HG03108 (cell line): ENCODE measurements around the gene BRAF.
A peak's percentile ranks its signal among the peaks of the same experiment; 100 is the strongest.
"Not testable (repeated sequence)": the region's sequence is repeated elsewhere in the genome, so short reads cannot be mapped to it uniquely, and the experiment has no call there.

Source experiments
- ATAC-seq: cut with Tn5 transposase; IDR thresholded peaks from one replicate; pipeline ENCODE4 v1.9.1; 2021; ENCODE audit warnings: moderate library complexity; ENCODE audit not compliant: unreplicated experiment

The BRAF gene

DNA sequence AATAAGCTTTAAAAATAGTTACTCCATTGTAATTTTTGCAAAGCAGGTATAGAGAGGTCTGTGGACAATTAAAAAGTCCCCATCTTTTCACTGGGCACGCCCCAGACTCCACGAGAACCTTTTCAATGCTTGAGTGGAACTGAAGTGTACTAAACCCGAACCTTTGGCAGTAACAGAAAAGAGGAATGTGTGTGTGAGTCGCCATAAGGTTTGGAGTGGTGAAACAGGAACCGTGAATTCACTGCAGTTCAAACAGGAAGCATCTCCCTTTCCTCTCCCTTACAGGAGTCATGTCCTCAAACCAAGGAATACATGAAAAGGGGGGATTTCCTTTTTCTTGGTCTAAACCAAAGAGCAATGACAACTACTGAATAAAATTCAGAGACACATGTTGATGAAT is 205.0 kb downstream of the BRAF start:
- ATAC-seq = no peak

DNA sequence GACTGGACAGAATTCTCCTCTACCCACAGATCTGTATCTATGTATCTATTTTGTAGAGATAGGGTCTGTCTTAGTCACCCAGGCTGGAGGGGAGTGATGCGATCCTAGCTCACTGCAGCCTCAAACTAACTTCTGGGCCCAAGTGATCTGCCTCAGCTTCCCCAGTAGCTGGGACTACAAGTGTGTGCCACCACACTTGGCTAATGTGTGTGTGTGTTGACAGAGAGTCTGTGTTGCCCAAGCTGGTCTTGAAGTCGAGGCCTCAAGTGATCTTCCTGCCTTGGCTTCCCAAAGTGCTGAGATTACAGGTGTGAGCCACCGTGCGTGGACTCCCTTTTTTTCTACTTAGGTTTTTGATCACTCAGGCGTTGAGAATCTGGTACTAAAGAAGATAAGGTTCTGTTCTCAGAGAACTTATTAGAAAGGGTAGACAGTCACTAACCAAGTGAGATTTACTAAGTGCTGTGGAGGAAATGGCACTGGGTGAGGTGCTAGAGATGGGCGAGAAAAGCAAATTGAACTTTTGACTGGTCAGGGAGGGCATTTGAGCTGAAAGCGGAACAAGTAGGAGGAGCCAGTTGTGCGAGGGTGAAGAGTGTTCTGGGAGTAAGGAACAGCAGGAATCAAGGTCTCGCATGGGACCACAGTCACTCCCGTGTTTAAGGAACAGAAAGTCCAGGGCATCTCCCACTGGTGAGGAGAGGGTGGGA is 210.2 kb downstream of the BRAF start:
- ATAC-seq = no peak

DNA sequence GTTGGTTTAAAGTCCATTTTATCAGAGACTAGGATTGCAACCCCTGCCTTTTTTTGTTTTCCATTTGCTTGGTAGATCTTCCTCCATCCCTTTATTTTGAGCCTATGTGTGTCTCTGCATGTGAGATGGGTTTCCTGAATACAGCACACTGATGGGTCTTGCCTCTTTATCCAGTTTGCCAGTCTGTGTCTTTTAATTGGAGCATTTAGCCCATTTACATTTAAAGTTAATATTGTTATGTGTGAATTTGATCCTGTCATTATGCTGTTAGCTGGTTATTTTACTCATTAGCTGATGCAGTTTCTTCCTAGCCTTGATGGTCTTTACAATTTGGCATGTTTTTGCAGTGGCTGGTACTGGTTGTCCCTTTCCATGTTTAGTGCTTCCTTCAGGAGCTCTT is 212.3 kb downstream of the BRAF start:
- ATAC-seq = not testable (repeated sequence)

DNA sequence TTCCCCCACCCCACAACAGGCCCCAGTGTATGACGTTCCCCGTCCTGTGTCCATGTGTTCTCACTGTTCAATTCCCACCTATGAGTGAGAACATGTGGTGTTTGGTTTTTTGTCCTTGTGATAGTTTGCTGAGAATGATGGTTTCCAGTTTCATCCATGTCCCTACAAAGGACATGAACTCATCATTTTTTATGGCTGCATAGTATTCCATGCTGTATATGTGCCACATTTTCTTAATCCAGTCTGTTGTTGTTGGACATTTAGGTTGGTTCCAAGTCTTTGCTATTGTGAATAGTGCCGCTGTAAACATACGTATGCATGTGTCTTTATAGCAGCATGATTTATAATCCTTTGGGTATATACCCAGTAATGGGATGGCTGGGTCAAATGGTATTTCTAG is 216.0 kb downstream of the BRAF start:
- not testable (repeated sequence) for ATAC-seq

DNA sequence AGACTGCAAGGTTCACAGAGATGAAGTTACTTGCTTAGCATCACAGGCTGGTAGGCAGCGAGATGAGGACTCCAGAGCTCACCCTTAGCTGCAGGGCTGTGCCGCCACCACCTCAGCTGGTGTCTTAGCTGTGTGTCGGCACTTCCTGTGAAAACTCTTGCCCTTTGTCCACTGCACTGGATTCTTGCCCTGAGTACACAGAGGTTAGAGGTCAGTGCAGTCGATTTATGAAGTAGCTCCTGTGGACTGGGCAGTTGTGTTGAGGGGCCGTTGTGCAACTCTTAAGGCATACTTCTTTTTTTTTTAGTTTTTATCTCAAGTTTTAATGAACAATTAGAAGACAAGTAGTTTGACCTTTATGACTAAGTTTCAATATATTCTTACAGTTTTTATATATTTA is 217.6 kb downstream of the BRAF start:
- no peak for ATAC-seq

DNA sequence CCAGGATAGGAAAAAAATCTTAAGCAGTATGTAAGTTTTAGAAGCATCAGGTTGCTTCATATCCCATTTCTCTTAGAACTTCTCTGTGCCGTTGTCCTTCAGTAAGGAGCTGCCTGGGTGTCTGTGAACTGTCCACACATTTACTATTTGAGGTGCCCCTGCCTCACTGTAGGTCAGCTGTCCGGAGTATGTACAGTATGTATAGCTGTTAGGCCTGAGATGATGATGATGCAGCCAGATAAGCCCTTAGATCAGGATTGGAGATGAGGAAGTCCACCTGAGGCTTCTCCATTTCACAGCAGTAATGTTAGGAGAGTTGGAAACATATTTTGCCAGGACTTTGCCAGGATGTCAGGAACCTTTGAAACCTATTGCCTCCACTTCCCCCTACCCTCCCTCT is 220.5 kb downstream of the BRAF start:
- ATAC-seq = no peak

DNA sequence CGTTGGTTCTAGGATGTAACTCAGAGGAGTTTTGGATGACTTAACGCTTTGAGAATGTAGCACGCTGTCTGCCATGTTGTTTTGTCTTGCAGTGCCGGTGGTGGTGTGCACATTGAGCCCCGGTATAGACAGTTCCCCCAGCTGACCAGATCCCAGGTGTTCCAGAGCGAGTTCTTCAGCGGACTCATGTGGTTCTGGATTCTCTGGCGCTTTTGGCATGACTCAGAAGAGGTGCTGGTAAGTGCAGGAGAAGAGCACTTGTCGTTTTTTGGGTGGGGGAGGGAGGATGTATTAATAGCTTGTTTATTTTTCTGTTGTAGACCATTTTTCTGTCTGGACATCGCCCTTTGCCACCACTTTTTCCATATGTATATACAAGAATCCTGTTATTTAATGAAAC is 222.0 kb downstream of the BRAF start:
- ATAC-seq = no peak

DNA sequence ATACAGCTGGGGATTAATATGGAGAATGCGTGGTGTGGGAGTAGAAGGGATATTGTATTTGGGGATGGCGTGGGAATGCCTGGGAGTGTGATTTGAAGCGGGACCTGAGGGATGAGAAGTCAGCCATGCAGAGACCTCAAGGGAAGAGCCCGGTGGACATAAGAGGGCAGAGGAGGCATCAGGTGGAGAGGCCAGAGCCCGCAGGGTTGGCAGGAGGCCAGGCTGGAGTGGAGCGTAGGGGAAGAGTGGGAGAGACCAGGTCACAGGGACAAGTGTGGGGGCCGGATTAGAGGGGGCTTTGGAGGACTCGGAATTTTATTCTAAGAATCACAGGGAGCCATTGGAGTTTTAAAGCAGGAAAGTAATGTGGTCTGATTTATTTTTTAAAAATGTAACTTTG is 226.3 kb downstream of the BRAF start:
- ATAC-seq = no peak

DNA sequence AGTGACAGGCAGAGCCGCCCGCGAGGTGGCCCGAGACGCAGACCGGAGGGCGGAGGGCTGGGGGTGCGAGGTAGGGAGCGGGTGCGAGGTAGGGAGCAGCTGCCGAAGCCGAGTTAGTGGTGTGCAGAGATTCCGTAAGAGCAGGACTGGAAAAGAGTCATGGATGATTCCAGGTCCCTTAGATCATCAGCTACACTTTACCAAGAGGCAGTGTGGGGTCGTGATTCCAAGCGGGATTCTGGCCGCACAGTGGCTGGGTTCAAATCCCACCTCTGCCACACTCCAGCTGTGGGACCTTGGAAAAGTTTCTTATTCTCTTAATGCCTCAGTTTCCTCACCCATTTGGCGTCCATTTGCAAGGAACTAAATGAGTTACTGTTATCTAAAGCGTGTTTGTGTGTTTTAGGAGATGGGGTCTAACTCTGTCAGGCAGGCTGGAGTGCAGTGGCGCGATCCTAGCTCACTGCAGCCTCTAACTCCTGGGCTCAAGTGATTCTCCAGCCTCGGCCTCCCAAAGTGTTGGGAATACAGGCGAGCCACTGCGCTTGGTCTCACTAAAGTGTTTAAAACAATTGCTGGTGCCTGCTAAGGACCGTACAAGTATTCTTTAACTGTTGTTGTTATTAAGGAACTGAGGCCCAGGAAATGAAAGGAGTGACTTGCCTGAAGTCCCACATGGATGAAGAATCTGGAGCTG is 227.1 kb downstream of the BRAF start:
- ATAC-seq = no peak

DNA sequence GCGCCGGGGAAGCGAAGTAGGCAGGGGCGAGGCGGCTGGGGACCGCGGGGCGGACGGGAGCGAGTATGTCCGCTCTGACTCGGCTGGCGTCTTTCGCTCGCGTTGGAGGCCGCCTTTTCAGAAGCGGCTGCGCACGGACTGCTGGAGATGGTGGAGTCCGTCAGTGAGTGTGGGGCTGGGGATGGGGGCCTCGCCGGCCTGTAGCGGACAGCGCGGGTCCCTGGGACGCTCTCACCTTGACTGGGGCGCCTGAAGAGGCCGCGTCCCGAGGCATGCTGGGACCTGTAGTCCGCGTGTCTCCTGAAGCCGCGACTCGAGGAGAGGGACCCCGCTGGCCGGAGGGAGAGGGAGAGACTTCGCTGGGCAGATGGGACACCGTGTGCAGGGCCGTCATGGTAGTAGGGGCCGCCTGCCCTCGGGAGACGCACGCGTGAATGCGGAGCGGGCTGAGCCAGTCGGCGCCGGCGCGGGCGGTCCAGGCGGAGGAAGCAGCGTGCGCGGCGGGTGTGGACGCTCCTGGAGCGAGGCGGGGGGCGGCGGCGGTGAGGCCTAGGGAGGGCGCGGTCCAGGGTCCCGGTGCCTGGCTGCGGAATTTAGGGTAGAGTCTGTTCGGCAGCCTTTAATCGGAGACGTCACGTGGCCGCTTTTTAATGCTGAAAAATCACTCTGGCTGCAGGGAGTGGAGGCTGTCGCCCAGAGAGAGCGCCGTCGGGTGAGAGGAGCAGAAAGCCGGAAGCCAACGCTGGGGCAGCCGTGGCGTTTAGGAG is 227.9 kb downstream of the BRAF start, which contains the start of gene NDUFB2:
Gene NDUFB2, plus strand, starts transcription at position 29 of the 767 bp plus-strand sequence. Its CDS starts 37 bp downstream, at position 66.
- peak; percentile 84 for ATAC-seq

DNA sequence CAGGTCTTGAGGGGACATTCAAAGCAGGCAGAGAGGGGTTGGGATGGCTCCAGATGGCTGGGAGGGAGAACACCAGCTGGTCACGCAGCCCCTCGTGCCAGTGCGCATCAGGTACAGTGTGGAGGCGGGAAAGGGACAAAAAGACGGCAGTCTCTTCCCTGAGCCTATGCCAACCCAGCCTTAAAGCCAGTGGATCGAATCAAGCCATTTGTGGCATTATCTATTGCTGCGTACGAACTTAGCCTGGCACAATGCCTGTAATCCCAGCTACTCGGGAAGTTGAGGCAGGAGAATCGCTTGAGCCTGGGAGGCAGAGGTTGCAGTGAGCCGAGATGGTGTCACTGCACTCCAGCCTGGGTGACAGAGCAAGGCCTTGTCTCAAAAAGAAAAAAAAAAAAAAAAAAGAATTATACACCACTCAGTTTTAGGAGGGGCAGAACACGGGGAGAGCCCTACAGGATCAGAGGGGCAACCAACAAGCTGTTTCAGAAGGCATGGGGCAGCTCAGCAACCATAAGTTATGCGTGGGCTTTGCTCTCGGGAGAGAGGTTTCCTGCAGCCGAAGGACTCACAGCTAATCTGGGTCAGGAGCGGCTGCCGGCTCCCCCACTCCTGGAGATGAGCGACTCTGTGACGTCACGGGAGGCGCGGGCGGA is 228.6 kb downstream of the BRAF start:
- ATAC-seq = peak; percentile 86

DNA sequence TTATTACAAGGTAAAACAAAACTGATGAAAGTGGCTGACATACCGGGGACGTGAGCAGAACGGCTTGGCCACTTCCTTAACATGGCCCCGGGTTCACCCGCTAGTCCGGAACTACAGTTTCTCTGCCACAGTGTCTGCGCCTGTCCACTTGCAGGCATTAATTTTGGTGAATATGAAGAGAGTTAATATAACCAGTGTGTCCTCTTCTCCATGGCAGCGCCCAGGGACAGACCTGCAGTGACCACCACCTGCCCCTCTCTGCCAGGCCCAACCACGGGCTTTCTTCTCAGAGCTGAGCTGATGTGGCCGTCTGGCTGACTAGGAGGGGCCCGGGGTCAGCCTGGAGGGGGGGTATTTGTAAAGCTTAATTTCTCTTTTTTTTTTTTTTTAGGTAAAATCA is 229.3 kb downstream of the BRAF start:
- ATAC-seq = no peak

DNA sequence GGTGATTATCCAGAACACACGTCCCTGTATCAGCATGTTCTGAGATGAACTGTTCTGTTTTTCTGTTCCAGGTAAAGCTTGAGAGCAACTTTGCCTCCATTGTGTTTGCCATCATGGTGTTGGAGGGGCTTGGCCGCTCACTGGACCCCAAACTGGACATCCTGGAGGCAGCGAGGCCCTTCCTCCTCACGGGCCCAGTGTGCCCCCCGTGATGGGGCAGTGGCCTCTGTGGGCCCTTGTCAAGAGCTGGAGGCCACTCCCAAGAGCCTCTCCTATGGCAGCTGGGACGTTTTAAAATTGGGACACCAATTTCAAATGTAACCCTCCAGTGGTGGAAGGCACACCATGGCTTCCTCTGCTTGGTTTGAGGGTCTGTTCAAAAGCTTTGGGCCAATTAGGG is 230.1 kb downstream of the BRAF start:
- ATAC-seq = no peak

DNA sequence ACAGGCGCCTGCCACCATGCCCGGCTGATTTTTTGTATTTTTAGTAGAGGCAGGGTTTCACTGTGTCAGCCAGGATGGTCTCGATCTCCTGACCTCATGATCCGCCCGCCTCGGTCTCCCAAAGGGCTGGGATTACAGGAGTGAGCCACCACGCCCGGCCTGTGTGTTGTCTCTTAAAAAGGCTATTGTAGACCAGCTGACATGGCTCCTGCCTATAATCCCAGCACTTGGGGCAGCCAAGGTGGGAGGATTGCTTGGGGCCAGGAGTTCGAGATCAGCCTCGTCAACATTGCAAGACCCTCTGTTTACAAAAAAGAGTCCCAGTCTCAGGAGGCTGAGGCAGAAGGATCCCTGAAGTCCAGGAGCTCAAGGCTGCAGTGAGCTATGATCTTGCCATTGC is 230.9 kb downstream of the BRAF start:
- not testable (repeated sequence) for ATAC-seq

DNA sequence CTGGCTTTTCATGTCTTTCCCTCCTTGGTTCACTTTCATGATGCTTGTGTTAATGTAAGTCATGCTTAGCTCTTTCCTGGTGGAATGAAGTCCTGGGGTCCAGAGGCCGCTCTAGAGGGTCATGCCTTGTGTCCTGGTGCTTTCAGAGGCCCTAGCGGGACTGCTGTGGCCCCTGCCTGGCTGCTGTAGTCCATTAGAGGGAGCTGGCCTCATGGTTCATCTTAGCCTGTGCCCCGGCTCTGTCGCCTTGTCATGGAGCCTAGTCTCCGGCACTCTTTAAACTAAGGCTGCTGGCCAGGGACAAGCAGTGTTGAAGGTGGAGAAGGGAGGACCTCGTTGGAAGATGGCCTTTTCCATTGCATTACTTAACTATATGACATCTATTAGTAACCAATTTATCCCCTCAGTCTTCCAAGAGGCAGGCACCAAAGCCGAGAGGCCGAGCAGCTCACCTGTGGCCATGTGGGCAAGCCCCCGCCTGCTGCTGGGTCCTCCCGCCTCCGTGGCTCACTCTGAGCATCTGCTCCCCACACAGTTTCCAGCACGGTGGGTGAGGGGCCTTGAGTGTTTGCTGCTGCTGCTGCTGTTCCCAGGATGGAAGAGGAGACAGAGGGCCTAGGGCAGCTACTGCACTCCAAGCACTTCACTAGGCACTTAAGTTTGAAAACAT is 233.2 kb downstream of the BRAF start:
- ATAC-seq = no peak

DNA sequence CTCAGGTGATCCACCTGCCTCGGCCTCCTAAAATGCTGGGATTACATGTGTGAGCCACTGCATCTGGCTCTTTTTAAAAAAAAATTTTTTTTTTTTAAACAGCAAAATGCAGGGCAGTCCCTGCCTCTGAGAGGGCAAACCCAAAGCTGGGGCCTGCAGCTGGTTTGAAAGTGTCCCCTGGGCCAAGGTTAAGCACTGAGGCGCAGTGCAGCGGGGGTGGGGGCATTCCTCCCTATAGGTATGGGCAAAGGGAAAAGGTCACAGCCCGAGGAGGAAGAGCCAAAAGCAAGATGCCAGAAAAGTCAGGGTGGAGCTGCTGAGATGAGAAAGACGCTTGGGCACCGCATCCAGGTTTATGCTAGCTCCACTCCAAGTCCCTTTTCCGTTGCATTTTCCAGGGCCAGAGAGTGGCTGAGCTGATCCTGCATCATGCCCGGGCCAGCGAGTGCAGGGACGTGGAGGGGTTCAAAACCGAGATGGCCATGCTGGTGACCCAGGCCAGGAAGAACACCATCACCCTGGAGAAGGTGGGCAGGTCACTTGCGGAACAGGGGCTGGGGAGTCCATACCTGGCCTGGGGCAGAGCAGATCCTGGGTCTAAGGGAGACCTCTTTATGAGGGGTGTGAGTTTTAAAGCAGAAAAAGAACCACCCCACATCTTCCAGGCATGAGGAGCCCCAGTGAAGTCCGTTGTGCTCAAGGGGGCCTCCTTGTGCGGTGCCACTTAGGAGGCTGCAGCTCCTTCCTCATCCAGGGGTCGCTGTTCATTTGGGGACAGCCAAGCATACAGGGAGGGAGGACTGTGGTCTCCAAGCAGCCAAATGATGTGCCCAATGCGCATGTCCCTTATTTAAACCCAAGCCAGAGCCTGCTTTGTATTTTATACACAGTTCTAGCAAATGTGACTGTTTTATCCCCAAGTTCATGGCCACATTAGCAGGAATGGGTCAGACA is 235.3 kb downstream of the BRAF start:
- ATAC-seq = no peak

DNA sequence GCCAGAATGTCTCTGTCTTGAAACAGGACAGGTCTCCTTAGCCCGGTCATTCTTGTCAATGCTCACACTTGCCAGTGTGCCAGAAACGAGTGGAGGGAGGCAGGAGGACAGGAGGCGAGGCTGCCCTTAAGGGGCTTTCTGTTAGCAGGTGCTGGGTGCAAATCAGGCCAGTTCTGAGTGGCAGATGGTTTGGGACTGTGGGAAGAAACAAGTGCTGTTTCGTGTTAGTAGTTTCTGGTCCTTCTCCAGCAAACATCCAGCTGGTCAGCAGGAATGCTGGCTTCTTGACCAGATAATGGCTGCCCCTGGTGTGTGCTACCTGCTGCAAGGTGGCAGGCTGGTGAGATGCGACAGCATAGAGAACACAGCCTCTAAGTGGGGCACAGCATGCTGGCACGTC is 236.4 kb downstream of the BRAF start:
- ATAC-seq = no peak

DNA sequence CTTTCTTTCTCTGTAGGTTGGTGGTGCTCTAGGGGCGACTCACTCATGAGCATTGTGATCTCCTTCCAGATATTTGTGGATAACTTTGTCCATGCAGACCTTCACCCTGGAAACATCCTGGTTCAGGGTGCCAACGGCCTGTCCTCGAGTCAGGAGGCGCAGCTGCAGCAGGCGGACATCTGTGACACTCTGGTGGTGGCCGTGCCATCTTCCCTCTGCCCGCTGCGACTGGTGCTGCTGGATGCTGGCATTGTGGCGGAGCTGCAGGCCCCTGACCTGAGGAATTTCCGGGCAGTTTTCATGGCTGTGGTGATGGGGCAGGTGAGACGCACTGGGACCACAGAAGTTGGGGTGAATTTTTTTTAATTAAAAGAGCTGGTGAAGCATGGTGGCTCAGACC is 237.8 kb downstream of the BRAF start:
- no peak for ATAC-seq

DNA sequence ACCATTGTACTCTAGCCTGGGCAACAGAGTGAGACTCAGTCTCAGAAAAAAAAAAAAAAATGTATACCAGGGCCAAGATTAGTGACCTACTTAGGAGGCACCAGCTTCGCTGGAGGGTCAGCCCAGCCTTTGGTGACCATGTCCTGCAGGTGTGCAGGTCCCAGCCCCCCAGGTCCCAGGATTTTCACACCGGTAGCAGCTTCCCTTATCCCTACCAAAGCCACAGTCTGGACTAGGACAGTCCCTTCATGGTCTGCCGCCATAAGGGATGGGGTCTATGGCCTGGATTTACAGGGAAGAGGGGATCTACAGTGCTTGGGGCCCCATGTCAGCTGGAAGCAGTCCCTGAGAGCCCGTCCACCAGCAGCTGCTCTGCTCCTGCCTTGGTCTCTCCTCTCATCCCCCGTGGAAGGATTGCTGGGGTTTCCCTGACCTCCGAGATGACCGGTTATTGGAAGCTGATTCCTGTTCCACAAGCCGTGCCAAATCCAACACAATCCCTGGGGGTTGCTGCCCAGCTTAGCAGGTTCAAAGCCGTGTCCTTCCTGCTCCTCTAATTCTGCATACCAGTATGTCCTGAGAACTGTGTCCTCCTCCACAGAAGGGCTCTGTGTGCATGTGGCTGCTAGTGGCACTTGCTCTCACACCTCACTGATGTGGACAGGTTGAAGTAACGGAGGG is 239.2 kb downstream of the BRAF start:
- ATAC-seq = no peak
